Measurements from ENCODE around the gene ZNF83. TPM values are rescaled to one million over a fixed set of nuclear protein-coding genes. Genes with fewer than 3 reads are reported as not detected.

The ZNF83 gene
- total RNA-seq, 3 donors from 2014 or later (not counting 1 experiment from before 2014, with no cell fraction given): 46.8 to 114 (median 96.9) TPM

DNA sequence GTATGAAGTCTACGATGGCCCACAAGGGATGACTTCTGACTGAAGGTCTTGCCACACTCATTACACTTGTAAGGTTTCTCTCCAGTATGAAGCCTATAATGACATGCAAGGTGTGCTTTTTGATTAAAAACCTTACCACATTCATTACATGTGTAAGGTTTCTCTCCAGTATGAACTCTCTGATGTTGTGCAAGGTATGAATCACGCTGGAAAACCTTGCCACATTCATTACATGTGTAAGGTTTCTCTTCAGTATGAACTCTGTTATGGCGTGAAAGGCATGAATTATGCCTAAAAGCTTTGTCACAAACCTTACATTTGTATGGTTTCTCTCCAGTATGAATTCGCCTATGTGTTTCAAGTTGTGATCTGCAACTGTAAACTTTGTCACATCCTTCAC lies 15.0 kb upstream of the ZNF83 start:
- no peaks in the 10 kb centered on the region for H3K27me3 ChIP-seq (ENCODE audit: control insufficient read depth, insufficient read depth, low read length)
- H3K27ac Mint-ChIP-seq: no peak overlapping the region
- no peaks in the 10 kb centered on the region for H3K4me1 Mint-ChIP-seq
- H3K9me3 ChIP-seq (ENCODE audit: control insufficient read depth, insufficient read depth, low read length): no peaks in the 10 kb centered on the region
- ATAC-seq: no peak
- no peak overlapping the region for H3K27ac ChIP-seq (ENCODE audit: low read length)
- H3K4me1 ChIP-seq (ENCODE audit: control insufficient read depth, insufficient read depth, low read length): no peaks in the 10 kb centered on the region
- H3K27me3 Mint-ChIP-seq (ENCODE audit: low read depth in 2 of 2): no peaks in the 10 kb centered on the region
- DNase-seq: no peak
- TF ChIP-seq, protein P1, sequence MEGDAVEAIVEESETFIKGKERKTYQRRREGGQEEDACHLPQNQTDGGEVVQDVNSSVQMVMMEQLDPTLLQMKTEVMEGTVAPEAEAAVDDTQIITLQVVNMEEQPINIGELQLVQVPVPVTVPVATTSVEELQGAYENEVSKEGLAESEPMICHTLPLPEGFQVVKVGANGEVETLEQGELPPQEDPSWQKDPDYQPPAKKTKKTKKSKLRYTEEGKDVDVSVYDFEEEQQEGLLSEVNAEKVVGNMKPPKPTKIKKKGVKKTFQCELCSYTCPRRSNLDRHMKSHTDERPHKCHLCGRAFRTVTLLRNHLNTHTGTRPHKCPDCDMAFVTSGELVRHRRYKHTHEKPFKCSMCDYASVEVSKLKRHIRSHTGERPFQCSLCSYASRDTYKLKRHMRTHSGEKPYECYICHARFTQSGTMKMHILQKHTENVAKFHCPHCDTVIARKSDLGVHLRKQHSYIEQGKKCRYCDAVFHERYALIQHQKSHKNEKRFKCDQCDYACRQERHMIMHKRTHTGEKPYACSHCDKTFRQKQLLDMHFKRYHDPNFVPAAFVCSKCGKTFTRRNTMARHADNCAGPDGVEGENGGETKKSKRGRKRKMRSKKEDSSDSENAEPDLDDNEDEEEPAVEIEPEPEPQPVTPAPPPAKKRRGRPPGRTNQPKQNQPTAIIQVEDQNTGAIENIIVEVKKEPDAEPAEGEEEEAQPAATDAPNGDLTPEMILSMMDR (IDR thresholded peaks at IDR 0.05): no peak
- WGBS (ENCODE audit: insufficient coverage): 100% methylated on average over 4 of the region's 4 CpGs
- H3K4me3 Mint-ChIP-seq: no peak overlapping the region
- H3K36me3 Mint-ChIP-seq: peaks cover 36% of the 10 kb centered on the region
- intact Hi-C loops (cut with micrococcal nuclease): no loop called here
- H3K36me3 ChIP-seq (ENCODE audit: control insufficient read depth, insufficient read depth, low read length): peaks cover 45% of the 10 kb centered on the region
- peaks cover 0 to under 1% of the 10 kb centered on the region in 2 donors for H3K9me3 Mint-ChIP-seq
- H3K4me3 ChIP-seq (ENCODE audit: low read length): no peak overlapping the region

DNA sequence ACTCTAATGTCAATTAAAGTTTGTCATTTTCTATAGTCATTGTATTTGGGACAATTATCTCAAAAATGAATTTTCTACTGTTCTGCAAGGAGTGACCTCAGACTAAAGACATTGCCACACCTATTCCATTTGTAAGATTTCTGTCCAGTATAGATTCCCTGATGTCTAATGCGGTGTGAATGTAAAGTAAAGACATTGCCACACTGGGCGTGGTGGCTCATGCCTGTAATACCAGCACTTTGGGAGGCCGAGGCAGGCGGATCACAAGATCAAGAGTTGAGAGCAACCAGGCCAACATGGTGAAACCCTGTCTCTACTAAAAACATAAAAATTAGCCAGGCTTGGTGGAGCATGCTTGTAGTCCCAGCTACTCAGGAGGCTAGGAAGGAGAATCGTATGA lies 13.8 kb upstream of the ZNF83 start:
- Histone ChIP-seq H3K4me1 (ENCODE audit: control insufficient read depth, insufficient read depth, low read length) (no peaks in the 10 kb centered on the region), H3K4me3 (ENCODE audit: low read length) (no peak overlapping the region), H3K27ac (ENCODE audit: low read length) (no peak overlapping the region), H3K27me3 (ENCODE audit: control insufficient read depth, insufficient read depth, low read length) (no peaks in the 10 kb centered on the region), H3K36me3 (ENCODE audit: control insufficient read depth, insufficient read depth, low read length) (peaks cover 41% of the 10 kb centered on the region), H3K9me3 (ENCODE audit: control insufficient read depth, insufficient read depth, low read length) (no peaks in the 10 kb centered on the region)
- TF ChIP-seq, protein P1 (IDR thresholded peaks at IDR 0.05): no peak
- Mint-ChIP-seq H3K9me3 (peaks cover 4 to 8% of the 10 kb centered on the region in 2 donors), H3K36me3 (peaks cover 36% of the 10 kb centered on the region), H3K4me3 (no peak overlapping the region), H3K4me1 (no peaks in the 10 kb centered on the region), H3K27ac (no peak overlapping the region), H3K27me3 (ENCODE audit: low read depth in 2 of 2) (no peaks in the 10 kb centered on the region)
- no peak for DNase-seq
- intact Hi-C loops (cut with micrococcal nuclease): no loop called here
- ATAC-seq: no peak
- WGBS (ENCODE audit: insufficient coverage): 94% methylated on average over 5 of the region's 5 CpGs

DNA sequence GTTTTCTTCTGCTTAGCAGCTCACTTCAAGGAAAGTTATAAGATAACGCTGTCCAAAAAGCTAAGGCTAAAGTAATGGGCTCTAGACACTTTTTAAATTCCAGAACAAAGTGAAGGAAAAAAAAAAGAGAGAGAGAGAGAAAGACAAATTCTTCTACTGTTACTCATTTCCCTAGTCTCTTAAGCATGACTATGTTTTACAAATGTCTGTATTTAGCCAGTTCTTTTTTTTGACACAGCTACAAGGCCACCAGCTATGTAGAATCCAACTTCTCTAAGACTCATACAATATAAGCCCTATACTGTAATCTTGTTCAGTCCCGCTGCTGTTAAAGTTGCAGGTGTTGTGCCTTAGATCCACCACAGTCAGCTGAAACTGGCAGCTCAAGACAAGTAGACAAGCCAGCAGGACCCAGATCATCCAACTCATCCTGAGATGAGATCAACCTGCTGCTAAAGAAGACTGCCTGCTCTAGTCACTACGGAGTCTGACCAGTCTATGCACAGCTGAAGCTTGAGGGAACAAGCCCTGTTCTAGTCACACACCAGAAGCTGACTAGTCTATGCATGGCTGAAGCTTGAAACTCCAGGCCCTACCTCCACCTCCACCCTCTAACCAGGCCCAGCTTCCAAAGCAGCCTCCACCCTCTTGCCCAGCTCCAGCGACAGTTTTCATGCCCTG lies 10.3 kb upstream of the ZNF83 start:
- Histone ChIP-seq H3K9me3 (ENCODE audit: control insufficient read depth, insufficient read depth, low read length) (peaks cover 3% of the 10 kb centered on the region), H3K36me3 (ENCODE audit: control insufficient read depth, insufficient read depth, low read length) (peaks cover 20% of the 10 kb centered on the region), H3K4me1 (ENCODE audit: control insufficient read depth, insufficient read depth, low read length) (no peaks in the 10 kb centered on the region), H3K27me3 (ENCODE audit: control insufficient read depth, insufficient read depth, low read length) (no peaks in the 10 kb centered on the region), H3K4me3 (ENCODE audit: low read length) (no peak overlapping the region), H3K27ac (ENCODE audit: low read length) (no peak overlapping the region)
- TF ChIP-seq, protein P1 (IDR thresholded peaks at IDR 0.05): no peak
- no peak overlapping the region for H3K27ac Mint-ChIP-seq
- no peak overlapping the region for H3K4me3 Mint-ChIP-seq
- no peak for DNase-seq
- peaks cover 4 to 11% of the 10 kb centered on the region in 2 donors for H3K9me3 Mint-ChIP-seq
- H3K36me3 Mint-ChIP-seq: peaks cover 30% of the 10 kb centered on the region
- intact Hi-C loops (cut with micrococcal nuclease): loop anchor here (5.0 kb wide), 1 partner anchor 44 kb away; no protein-coding TSS in a partner anchor
- no peaks in the 10 kb centered on the region for H3K27me3 Mint-ChIP-seq (ENCODE audit: low read depth in 2 of 2)
- WGBS (ENCODE audit: insufficient coverage): 97% methylated on average over 4 of the region's 4 CpGs
- no peaks in the 10 kb centered on the region for H3K4me1 Mint-ChIP-seq
- no peak for ATAC-seq

All from natural killer cell (primary cell).